SIG-M5 treated with dmso at 0.1 percent for 504 hours (cell line): ENCODE results near the gene INTS7.

ENCODE experiments used
- DNase-seq: peaks from one replicate; lab custom pipeline; 2025; ENCODE audit not compliant: unreplicated experiment; lab: John Stamatoyannopoulos, UW

The INTS7 gene

GRCh38 chr1:211910113-211910884, 125.1 kb downstream of the INTS7 start:
- DNase-seq = no peak

GRCh38 chr1:211909395-211909794, 126.0 kb downstream of the INTS7 start:
- no peak for DNase-seq

GRCh38 chr1:211908951-211909350, 126.4 kb downstream of the INTS7 start:
- no peak for DNase-seq

- DNase-seq = peak; percentile 89
Measured at GRCh38 chr1:211908453-211908852, 126.9 kb downstream of the INTS7 start.

- DNase-seq = no peak
Measured at GRCh38 chr1:211903490-211904245, 131.7 kb downstream of the INTS7 start.

- no peak for DNase-seq
Measured at GRCh38 chr1:211902624-211903291, 132.6 kb downstream of the INTS7 start.

- no peak for DNase-seq
Measured at GRCh38 chr1:211901945-211902344, 133.4 kb downstream of the INTS7 start.

GRCh38 chr1:211900441-211900840, 134.9 kb downstream of the INTS7 start:
- DNase-seq = no peak

GRCh38 chr1:211896958-211897357, 138.4 kb downstream of the INTS7 start:
- DNase-seq = no peak

- no peak for DNase-seq
Measured at GRCh38 chr1:211895126-211895759, 140.1 kb downstream of the INTS7 start.

- no peak for DNase-seq
Measured at GRCh38 chr1:211894312-211894711, 141.0 kb downstream of the INTS7 start.

- DNase-seq = no peak
Measured at GRCh38 chr1:211893260-211893659, 142.1 kb downstream of the INTS7 start.

GRCh38 chr1:211892577-211892976, 142.8 kb downstream of the INTS7 start:
- DNase-seq = no peak

- no peak for DNase-seq
Measured at GRCh38 chr1:211891708-211892107, 143.6 kb downstream of the INTS7 start.
